SJCRH30 (cell line): ENCODE results near the gene GAD2. TPM values are rescaled to one million over a fixed set of nuclear protein-coding genes. Genes with fewer than 3 reads are reported as not detected.
A peak's percentile ranks its signal among the peaks of the same experiment; 100 is the strongest.

ENCODE experiments used
- DNase-seq, 2 experiments: peaks; one replicate each; pipeline ENCODE4 v3.0.0-alpha.2; 2015 to 2020
- H3K27ac ChIP-seq: fragments of 250-450 bp; sonication (Bioruptor Pico); 2 replicates; pipeline ENCODE4 v1.5.1; 2020; ENCODE audit warnings: mild to moderate bottlenecking, moderate library complexity
- H3K27me3 ChIP-seq: fragments of 250-450 bp; sonication (Bioruptor Pico); 2 replicates; pipeline ENCODE4 v1.5.1; 2020; ENCODE audit warnings: mild to moderate bottlenecking, moderate library complexity
- H3K36me3 ChIP-seq: fragments of 250-450 bp; sonication (Bioruptor Pico); 2 replicates; pipeline ENCODE4 v1.5.1; 2020; ENCODE audit warnings: mild to moderate bottlenecking, moderate library complexity
- H3K4me1 ChIP-seq: fragments of 250-450 bp; sonication (Bioruptor Pico); 2 replicates; pipeline ENCODE4 v1.5.1; 2020; ENCODE audit warnings: mild to moderate bottlenecking, moderate library complexity
- H3K4me3 ChIP-seq: fragments of 250-450 bp; sonication (Bioruptor Pico); 2 replicates; pipeline ENCODE4 v1.5.1; 2020; ENCODE audit warnings: mild to moderate bottlenecking, moderate library complexity
- H3K9me3 ChIP-seq: fragments of 250-450 bp; sonication (Bioruptor Pico); replicated peaks from 2 replicates; pipeline ENCODE4 v1.5.1; 2020; ENCODE audit warnings: mild to moderate bottlenecking, moderate library complexity
- total RNA-seq: library from RNA; depleted of rRNA; stranded (reverse); fragments of >200 nt; shearing (Covaris generic); gene quantifications from 2 replicates; pipeline ENCODE4 v1.2.3, GENCODE V29; 2014

The GAD2 gene
- total RNA-seq, 1 experiment from 2014 or later: not detected

DNA sequence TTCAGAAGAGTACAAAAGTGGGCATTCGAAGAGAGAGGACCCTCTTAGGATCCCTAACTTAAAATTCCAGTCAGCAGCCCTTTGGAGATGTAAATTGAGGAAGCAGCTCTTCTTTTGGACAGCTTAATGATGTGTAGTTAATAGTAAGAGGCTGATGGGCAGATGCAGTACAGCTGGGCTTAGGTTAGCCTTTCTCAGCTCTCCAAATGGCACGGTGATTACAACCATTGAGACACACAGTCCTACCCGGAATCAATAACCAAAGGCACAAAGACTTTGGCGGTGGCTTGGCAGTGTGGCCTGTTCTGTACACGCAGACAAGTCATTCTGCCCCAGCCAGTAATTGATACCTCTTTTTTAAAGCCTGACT, 26.8 kb downstream of the GAD2 start:
- no peaks in the 10 kb centered on the region for H3K9me3 ChIP-seq
- peaks cover 2% of the 10 kb centered on the region; the same call in 1 of the 2 replicates for H3K4me1 ChIP-seq
- no peak overlapping the region for H3K4me3 ChIP-seq
- H3K27ac ChIP-seq: no peak overlapping the region
- no peak for DNase-seq
- no peaks in the 10 kb centered on the region for H3K36me3 ChIP-seq
- H3K27me3 ChIP-seq: no peaks in the 10 kb centered on the region

DNA sequence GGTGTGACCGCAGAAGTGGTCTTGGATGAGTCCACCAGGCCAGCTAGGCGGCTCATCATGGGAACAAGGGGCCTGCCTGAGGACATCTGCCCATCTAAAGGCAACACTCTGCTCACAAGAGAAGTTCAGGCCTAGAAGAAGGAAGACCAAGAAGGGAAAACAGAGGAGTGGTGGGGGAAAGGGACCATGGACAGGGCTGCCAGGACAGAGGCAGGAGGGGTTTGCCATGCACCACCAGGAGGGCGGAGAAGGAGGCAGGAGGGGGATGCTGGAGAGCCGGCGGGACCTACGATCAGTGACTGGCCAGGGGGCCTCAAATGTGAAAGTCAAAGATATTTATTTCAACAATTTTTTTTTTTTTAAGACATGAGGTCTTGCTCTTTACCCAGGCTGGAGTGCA, 33.1 kb downstream of the GAD2 start:
- Histone ChIP-seq H3K36me3 (no peaks in the 10 kb centered on the region), H3K4me1 (no peaks in the 10 kb centered on the region), H3K27me3 (0 out of 2 replicates have a peak, but pooled peaks cover 5% of the 10 kb centered on the region), H3K9me3 (no peaks in the 10 kb centered on the region), H3K4me3 (no peak overlapping the region), H3K27ac (no peak overlapping the region)
- no peak for DNase-seq

DNA sequence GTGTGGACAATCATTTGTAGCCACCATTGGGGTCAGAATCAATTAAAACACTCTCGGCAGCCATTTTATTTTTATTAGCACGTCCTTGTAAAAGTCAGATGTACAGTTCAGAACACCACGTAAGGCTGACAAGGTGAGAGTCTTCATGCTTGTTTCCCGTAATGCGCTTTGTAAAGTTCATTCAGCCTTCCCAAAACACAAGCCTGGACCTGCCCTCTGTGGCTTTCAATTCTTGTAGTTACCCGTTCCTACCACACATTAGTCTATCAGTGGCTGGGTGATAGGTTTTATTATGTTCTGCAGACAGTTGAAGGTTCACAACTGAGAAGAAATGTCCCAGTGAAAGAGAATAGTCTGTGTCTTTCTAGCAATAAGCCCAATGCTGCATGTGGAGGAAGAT, 35.4 kb downstream of the GAD2 start:
- Histone ChIP-seq H3K27me3 (0 out of 2 replicates have a peak, but pooled peaks cover 5% of the 10 kb centered on the region), H3K36me3 (no peaks in the 10 kb centered on the region), H3K27ac (no peak overlapping the region), H3K4me1 (no peaks in the 10 kb centered on the region), H3K4me3 (no peak overlapping the region), H3K9me3 (no peaks in the 10 kb centered on the region)
- DNase-seq: no peak

DNA sequence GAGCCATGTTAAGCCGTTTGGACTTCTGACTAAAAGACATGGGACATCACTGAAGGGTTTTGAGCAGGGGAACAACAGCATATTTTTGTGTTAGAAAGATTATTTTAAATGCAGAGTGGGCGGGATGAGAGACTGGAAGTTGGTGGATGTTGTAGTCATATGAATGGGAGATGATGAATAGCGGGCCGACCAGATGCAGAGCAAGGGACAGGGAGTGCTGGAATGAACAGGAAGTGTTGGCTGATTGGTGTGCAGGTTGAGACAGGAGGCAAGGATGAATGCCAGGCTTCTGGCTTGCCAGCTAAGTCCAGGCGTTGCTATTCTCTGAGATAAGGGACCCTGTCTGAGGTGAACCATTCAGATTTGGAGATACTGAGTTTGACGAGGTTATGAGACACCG, 38.0 kb downstream of the GAD2 start:
- no peak overlapping the region for H3K27ac ChIP-seq
- H3K4me1 ChIP-seq: no peaks in the 10 kb centered on the region
- H3K36me3 ChIP-seq: no peaks in the 10 kb centered on the region
- no peaks in the 10 kb centered on the region for H3K9me3 ChIP-seq
- peaks cover 5% of the 10 kb centered on the region; the same call in 1 of the 2 replicates for H3K27me3 ChIP-seq
- no peak for DNase-seq
- no peak overlapping the region for H3K4me3 ChIP-seq

DNA sequence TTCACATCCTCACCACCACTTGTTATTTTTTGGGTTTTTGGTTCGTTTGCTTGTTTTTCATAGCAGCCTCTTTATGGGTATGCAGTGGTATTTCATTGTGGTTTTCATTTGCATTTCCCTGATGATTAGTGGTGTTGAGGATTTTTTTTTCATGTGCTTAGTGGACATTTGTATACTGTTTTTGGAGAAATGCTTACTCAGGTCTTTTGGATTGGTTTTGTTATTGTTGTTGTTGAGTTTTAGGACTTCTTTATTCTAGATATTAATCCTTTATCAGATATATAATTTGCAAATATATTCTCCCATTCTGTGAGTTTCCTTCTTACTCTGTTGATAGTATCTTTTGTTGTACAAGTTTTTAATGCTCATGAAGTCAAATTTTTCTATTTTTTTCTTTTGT, 42.8 kb downstream of the GAD2 start:
- no peak overlapping the region for H3K4me3 ChIP-seq
- H3K27ac ChIP-seq: no peak overlapping the region
- no peaks in the 10 kb centered on the region for H3K9me3 ChIP-seq
- H3K4me1 ChIP-seq: no peaks in the 10 kb centered on the region
- no peak for DNase-seq
- H3K36me3 ChIP-seq: no peaks in the 10 kb centered on the region
- H3K27me3 ChIP-seq: no peaks in the 10 kb centered on the region; the same call in 1 of the 2 replicates

DNA sequence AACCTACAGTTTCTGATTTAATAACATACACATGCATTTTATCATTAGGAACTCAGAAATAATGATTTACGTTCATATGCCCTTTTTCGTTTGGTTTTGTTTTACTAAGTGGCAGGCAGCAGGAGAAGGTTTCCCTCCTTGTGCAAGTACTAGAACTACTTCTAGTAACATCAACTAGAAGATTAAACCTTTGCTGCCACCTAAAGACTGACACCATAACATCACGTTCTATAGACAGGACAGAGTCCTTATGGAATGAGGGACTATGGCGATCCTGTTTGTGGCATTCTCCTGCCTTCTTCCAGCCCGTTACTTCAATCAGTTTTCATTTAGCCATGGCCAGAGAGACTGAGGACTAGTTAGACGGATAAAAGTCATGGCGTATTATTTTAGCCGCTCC, 53.2 kb downstream of the GAD2 start:
- Histone ChIP-seq H3K9me3 (no peaks in the 10 kb centered on the region), H3K4me3 (no peak overlapping the region), H3K27ac (no peak overlapping the region), H3K36me3 (no peaks in the 10 kb centered on the region), H3K4me1 (no peaks in the 10 kb centered on the region), H3K27me3 (peaks cover 14% of the 10 kb centered on the region; the same call in 1 of the 2 replicates)
- peak in 1 of 2 experiments; percentile 57 for DNase-seq

DNA sequence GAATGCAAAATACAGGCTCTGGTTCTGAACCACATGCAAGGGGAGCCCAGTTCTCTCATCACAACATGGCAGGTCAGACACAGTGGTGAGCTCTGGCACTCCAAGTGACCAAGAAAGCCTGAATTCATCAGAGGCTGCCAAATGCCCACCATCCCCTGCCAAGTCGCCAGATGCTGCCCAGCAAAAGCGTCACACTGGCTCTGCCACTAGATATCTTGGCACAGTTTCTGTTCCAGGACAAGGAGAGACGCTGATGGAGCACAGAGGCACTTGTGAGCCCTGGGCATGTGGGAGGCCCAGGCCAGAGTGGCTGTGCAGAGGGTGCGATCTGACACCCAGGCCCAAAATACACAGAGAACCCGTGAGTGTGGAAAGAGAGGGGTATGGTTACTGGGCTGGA, 57.8 kb downstream of the GAD2 start:
- H3K27me3 ChIP-seq: peaks cover 11% of the 10 kb centered on the region
- no peaks in the 10 kb centered on the region for H3K36me3 ChIP-seq
- no peak overlapping the region for H3K27ac ChIP-seq
- DNase-seq: no peak
- H3K4me1 ChIP-seq: no peaks in the 10 kb centered on the region
- no peaks in the 10 kb centered on the region for H3K9me3 ChIP-seq
- H3K4me3 ChIP-seq: no peak overlapping the region

DNA sequence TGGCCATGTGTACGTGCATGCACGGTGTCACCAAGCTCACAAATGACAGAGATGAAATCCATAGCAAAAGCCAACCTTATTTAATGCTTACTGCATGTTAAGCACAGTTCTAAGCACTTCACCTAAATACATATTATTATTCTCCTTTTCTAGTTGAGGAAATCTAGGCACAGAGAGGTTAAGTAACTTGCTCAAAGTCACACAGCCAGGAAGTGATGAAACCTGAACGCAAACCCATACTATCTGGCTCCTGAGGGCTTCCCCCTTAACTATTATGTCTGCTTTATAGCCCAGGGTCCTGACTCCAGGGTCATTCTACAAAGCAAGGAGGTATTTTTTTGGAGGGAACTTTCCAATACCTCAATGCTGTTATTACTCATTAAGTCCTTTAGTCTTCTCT, 61.7 kb downstream of the GAD2 start:
- Histone ChIP-seq H3K36me3 (no peaks in the 10 kb centered on the region), H3K27me3 (peaks cover 13% of the 10 kb centered on the region), H3K27ac (no peak overlapping the region), H3K4me1 (no peaks in the 10 kb centered on the region), H3K4me3 (no peak overlapping the region), H3K9me3 (no peaks in the 10 kb centered on the region)
- no peak for DNase-seq

DNA sequence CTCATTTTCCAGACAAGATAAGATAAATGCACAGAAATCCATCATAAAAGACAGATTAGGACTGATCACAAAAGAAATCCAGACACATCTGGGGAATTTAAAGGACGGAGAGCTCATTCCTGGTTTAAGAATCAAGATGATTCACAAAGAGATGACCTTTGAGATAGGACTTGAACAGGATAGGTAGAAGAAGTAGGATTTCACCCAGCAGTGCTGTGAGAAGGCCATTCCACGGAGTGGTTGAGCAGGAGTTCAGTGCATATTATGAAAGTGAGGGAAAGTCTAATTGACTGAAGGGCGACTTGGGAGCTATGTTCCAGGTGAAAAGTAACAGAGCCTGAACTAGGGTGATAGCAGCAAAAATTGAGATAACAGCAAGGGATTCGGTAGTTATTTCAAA, 73.7 kb downstream of the GAD2 start:
- no peak overlapping the region for H3K4me3 ChIP-seq
- DNase-seq: no peak
- no peaks in the 10 kb centered on the region for H3K36me3 ChIP-seq
- H3K4me1 ChIP-seq: no peaks in the 10 kb centered on the region
- H3K27me3 ChIP-seq: no peaks in the 10 kb centered on the region; the same call in 1 of the 2 replicates
- no peaks in the 10 kb centered on the region for H3K9me3 ChIP-seq
- H3K27ac ChIP-seq: no peak overlapping the region

DNA sequence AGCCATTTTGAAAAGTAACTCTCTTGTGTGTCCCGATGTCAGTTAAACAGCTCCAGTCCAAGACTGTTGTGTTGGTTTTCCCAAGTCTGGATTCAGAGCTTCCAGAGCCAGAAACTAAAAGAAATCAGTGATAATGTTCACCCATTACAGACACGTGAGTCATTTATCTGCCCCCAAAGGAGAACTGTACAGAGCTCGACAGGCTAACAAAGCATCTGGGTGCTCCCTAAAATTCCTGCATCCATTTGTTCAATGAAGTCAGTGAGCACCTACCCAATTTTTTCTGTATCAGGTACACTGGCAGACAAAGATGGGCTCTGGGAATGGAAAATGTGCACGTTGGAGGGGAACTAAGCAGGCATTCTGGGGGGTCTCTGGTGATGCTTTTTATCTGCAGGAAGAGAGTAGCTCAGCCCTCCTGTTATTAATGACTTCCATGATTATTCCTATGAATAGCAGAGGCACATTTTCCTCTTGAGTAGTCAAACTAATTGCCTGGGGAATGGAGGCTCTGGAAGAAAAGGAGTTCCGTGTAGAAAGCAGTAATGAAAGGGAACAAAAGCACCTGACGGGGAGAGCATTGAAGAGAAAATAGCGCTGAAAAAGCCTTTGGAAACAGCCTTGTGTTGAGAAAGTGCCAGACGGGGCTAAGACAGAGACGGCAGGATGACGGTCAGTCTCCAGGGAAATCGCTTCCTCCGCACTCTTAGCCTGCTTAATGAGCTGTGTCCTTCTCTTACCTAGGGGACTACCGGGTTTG, 75.3 kb downstream of the GAD2 start:
- H3K27me3 ChIP-seq: no peaks in the 10 kb centered on the region; the same call in 1 of the 2 replicates
- no peak for DNase-seq
- no peak overlapping the region for H3K4me3 ChIP-seq
- H3K27ac ChIP-seq: no peak overlapping the region
- H3K9me3 ChIP-seq: no peaks in the 10 kb centered on the region
- no peaks in the 10 kb centered on the region for H3K4me1 ChIP-seq
- no peaks in the 10 kb centered on the region for H3K36me3 ChIP-seq

DNA sequence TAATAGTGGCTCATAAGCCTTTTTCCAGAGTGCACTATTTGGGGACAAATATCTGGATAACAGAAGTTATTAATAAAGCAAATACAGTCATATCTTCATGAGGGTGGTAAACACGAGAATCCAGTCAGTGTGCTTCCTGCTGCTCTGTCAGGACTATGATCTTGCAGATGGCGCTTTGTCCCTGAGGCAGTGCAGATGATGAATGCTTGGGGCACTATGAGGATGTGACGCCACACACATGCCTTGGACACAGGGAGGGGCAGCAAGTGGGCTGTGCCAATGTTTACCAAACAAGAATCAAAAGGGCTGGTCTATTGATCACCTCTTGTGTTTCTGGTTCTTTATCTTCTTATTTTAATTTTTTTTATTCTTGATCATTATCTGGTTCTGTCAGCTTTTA, 79.8 kb downstream of the GAD2 start:
- Histone ChIP-seq H3K4me3 (no peak overlapping the region), H3K27ac (no peak overlapping the region), H3K27me3 (peaks cover 5% of the 10 kb centered on the region; the same call in 1 of the 2 replicates), H3K4me1 (no peaks in the 10 kb centered on the region), H3K36me3 (no peaks in the 10 kb centered on the region), H3K9me3 (no peaks in the 10 kb centered on the region)
- no peak for DNase-seq

DNA sequence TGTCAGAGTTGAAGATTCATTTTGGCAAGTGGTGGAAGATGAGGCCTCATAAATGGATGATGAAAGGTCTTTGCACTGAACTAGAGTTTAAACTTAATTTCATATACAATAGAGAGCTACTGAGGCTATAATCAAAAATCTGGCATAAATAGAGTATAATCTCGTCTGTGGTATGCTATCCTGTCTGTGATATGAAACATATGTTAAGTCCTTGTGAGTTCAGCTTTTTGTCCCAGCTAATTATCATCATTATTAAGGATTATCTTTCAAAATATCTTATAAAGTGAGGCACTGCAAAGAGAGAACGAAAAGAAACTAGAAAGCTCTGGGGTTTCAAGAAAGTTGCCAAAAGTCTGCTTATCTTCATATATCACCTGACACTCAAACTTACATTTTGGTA, 83.4 kb downstream of the GAD2 start:
- H3K36me3 ChIP-seq: no peaks in the 10 kb centered on the region
- peaks cover 24% of the 10 kb centered on the region for H3K27me3 ChIP-seq
- H3K27ac ChIP-seq: no peak overlapping the region
- no peak overlapping the region for H3K4me3 ChIP-seq
- H3K9me3 ChIP-seq: no peaks in the 10 kb centered on the region; the same call in 1 of the 2 replicates
- H3K4me1 ChIP-seq: no peaks in the 10 kb centered on the region
- DNase-seq: no peak

DNA sequence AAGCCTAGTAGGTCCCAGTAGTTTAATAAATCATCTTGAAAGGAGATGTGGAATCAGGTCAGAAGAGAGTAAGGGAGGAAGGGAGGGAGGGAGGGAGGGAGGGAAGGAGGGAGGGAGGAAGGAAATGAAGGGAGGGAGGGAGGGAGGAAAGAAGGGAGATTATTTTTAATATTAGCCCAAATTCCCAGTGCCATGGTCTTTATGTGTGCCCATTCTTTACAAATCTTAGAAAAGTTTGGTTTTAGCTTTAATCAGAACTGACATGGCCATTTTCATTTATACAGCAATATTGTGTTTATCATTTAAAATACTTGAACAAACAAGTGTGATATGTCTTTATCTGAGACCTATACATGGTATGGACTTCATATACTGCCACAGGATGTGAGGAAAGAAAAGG, 86.8 kb downstream of the GAD2 start:
- Histone ChIP-seq H3K9me3 (no peaks in the 10 kb centered on the region; the same call in 1 of the 2 replicates), H3K4me3 (no peak overlapping the region), H3K36me3 (no peaks in the 10 kb centered on the region), H3K27me3 (peaks cover 25% of the 10 kb centered on the region), H3K27ac (no peak overlapping the region), H3K4me1 (no peaks in the 10 kb centered on the region)
- DNase-seq: no peak

DNA sequence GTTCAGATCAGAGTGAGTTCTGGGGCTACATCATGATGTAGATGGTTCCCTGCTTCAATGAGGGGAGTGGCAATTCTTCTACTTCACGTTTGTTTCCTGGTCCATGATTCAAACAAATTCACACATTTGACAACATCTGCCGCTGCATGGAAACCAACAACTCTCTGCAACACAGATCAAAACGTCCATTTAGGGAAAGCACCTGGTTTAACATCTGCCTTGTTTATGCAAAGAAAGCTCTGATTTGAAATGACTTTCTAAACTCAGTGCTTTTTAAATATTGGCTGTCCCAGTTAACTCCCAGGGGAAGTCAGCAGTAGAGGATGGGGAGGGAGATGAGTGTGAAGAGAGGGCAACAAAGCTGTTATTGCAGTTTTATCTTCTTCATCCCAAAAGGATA, 93.8 kb downstream of the GAD2 start:
- DNase-seq: no peak
- Histone ChIP-seq H3K27me3 (peaks cover 18% of the 10 kb centered on the region), H3K4me1 (no peaks in the 10 kb centered on the region), H3K4me3 (no peak overlapping the region), H3K36me3 (no peaks in the 10 kb centered on the region), H3K27ac (no peak overlapping the region), H3K9me3 (no peaks in the 10 kb centered on the region)

DNA sequence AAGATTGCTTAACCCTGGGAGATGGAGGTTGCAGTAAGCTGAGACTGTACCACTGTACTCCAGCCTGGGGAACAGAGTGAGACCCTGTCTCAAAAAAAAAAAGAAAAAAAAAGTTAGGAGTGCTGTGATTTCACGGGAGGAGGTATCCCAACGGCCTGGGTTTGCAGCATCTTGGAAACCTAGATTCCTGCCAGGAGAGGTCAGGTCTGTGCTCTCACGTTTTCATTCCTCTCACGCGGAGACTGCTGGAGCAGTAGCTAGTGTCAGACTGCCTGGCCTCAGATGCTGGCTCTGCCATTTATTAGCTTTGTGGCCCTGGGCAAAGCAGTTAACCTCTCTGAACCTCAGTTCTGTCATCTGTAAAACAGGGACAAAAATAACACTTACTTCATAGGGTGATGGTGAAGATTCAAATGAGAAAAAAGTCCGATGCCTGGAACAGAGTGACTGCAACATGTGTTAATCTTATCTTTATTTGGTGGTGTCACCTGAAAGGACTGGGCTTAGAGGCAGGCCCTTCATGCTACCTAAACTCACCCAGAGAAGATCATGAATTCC, 94.9 kb downstream of the GAD2 start:
- no peak overlapping the region for H3K4me3 ChIP-seq

More for the DNA sequence above, 94.9 kb downstream of the GAD2 start:
- Histone ChIP-seq H3K36me3 (no peaks in the 10 kb centered on the region), H3K27ac (no peak overlapping the region), H3K4me1 (no peaks in the 10 kb centered on the region), H3K9me3 (no peaks in the 10 kb centered on the region), H3K27me3 (peaks cover 23% of the 10 kb centered on the region)
- DNase-seq: no peak
